ENCODE data around the gene MCEE.
"Not testable (repeated sequence)": the region's sequence is repeated elsewhere in the genome, so short reads cannot be mapped to it uniquely, and the experiment has no call there.

DNA sequence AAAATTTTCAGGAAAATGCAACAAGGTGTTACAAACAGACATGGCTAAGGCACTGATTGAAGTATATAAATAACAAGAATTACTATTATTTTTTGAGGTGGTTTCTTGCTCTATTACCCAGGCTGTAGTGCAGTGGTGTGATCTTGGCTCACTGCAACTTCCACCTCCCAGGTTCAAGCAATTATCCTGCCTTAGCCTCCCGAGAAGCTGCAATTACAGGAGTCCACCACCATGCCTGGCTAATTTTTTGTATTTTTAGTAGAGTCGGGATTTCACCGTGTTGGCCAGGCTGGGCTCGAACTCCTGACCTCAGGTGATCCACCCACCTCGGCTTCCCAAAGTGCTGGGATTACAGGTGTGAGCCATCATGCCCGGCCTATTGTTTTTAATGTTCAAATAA is 23.6 kb downstream of the MCEE start:
- TF ChIP-seq RCOR1 (IDR thresholded peaks at IDR 0.05; ENCODE audit: low read depth, low read length); RFX5 (IDR thresholded peaks at IDR 0.05): not testable (repeated sequence)
